Muscle of leg (tissue), 11 donors: ENCODE results near the gene SHISA6. TPM values are rescaled to one million over a fixed set of nuclear protein-coding genes. Genes with fewer than 3 reads are reported as not detected.

Experiments
- DNase-seq: peaks from one replicate; pipeline ENCODE4 v3.0.0; 2013
- H3K27ac ChIP-seq: one replicate; pipeline ENCODE4 v1.5.1; 2013; ENCODE audit warnings: mild to moderate bottlenecking, low read length, control low read depth
- H3K27me3 ChIP-seq: one replicate; pipeline ENCODE4 v1.6.1; 2013; ENCODE audit warnings: low read length; ENCODE audit not compliant: control insufficient read depth, insufficient read depth
- H3K36me3 ChIP-seq: one replicate; pipeline ENCODE4 v1.6.1; 2013; ENCODE audit warnings: low read length; ENCODE audit not compliant: control insufficient read depth, insufficient read depth
- H3K4me1 ChIP-seq: one replicate; pipeline ENCODE4 v1.6.1; 2013; ENCODE audit warnings: low read length; ENCODE audit not compliant: control insufficient read depth, insufficient read depth
- H3K4me3 ChIP-seq: one replicate; pipeline ENCODE4 v1.5.1; 2013; ENCODE audit warnings: low read length, control low read depth
- H3K9me3 ChIP-seq: replicated peaks from 2 replicates; pipeline ENCODE4 v1.6.1; 2013; ENCODE audit warnings: low read depth, low read length; ENCODE audit not compliant: control insufficient read depth
- WGBS: methylation state at CpG from one replicate; pipeline ENCODE4 v1.1.5; 2013; ENCODE audit warnings: missing lambda C conversion rate; ENCODE audit not compliant: insufficient coverage; 5-methylcytosine and 5-hydroxymethylcytosine counted together
- polyA plus RNA-seq, 8 donors: library from polyadenylated mRNA; unstranded; fragments of 120-200 nt; gene quantifications; one replicate each; pipeline versions ENCODE4 v1.2.1 to v1.2.3, GENCODE V29; 2013; ENCODE audit warnings: inconsistent platforms in 1 of 8, low replicate concordance in 1 of 8; ENCODE audit not compliant: insufficient read length in 8 of 8, insufficient read depth in 1 of 8
- total RNA-seq: library from RNA; stranded (reverse); fragments of 120-200 nt; gene quantifications from one replicate; pipeline ENCODE4 v1.2.4, GENCODE V29; 2013

Gene SHISA6
- total and polyA plus RNA-seq, 9 donors, result 3.2 to 19.3 (median 9.9) TPM

GRCh38 chr17:11459861-11460331, 218.9 kb downstream of the SHISA6 start:
- DNase-seq, result peak; percentile 73
- H3K27ac ChIP-seq, result no peak overlapping the region
- no peaks in the 10 kb centered on the region for H3K36me3 ChIP-seq
- no peaks in the 10 kb centered on the region for H3K27me3 ChIP-seq
- WGBS, result 37% methylated on average over 8 of the region's 8 CpGs
- no peak overlapping the region for H3K4me3 ChIP-seq
- no peaks in the 10 kb centered on the region for H3K9me3 ChIP-seq
- H3K4me1 ChIP-seq, result no peaks in the 10 kb centered on the region

- Histone ChIP-seq H3K4me3 (no peak overlapping the region), H3K4me1 (no peaks in the 10 kb centered on the region), H3K27me3 (no peaks in the 10 kb centered on the region), H3K36me3 (no peaks in the 10 kb centered on the region), H3K27ac (no peak overlapping the region), H3K9me3 (no peaks in the 10 kb centered on the region)
- WGBS, result no CpG with 5 or more reads among the region's 1 CpG
- DNase-seq, result no peak
Observed at GRCh38 chr17:11461993-11462548, 221.1 kb downstream of the SHISA6 start.

GRCh38 chr17:11467639-11468038, 226.6 kb downstream of the SHISA6 start:
- no CpG with 5 or more reads among the region's 2 CpGs for WGBS

GRCh38 chr17:11485336-11486100, 244.5 kb downstream of the SHISA6 start:
- Histone ChIP-seq H3K27ac (peak overlapping the region; percentile 3), H3K4me1 (peaks cover 22% of the 10 kb centered on the region), H3K9me3 (no peaks in the 10 kb centered on the region), H3K4me3 (no peak overlapping the region), H3K27me3 (no peaks in the 10 kb centered on the region), H3K36me3 (no peaks in the 10 kb centered on the region)
- peak; percentile 76 for DNase-seq
- 50% methylated on average over 2 of the region's 12 CpGs for WGBS

More at GRCh38 chr17:11467639-11468038, 226.6 kb downstream of the SHISA6 start:
- no peak for DNase-seq
- no peaks in the 10 kb centered on the region for H3K27me3 ChIP-seq
- H3K9me3 ChIP-seq, result no peaks in the 10 kb centered on the region
- no peak overlapping the region for H3K4me3 ChIP-seq
- H3K27ac ChIP-seq, result no peak overlapping the region
- H3K36me3 ChIP-seq, result no peaks in the 10 kb centered on the region
- H3K4me1 ChIP-seq, result no peaks in the 10 kb centered on the region

- no peak for DNase-seq
- Histone ChIP-seq H3K9me3 (no peaks in the 10 kb centered on the region), H3K4me1 (peaks cover 22% of the 10 kb centered on the region), H3K27me3 (no peaks in the 10 kb centered on the region), H3K27ac (no peak overlapping the region), H3K4me3 (no peak overlapping the region), H3K36me3 (no peaks in the 10 kb centered on the region)
- 42% methylated on average over 4 of the region's 12 CpGs for WGBS
Observed at GRCh38 chr17:11486101-11486867, 245.3 kb downstream of the SHISA6 start.

GRCh38 chr17:11486868-11487310, 245.9 kb downstream of the SHISA6 start:
- H3K27me3 ChIP-seq, result no peaks in the 10 kb centered on the region
- 83% methylated on average over 7 of the region's 9 CpGs for WGBS
- no peak overlapping the region for H3K4me3 ChIP-seq
- H3K9me3 ChIP-seq, result no peaks in the 10 kb centered on the region
- peaks cover 22% of the 10 kb centered on the region for H3K4me1 ChIP-seq
- no peak for DNase-seq
- no peak overlapping the region for H3K27ac ChIP-seq
- H3K36me3 ChIP-seq, result no peaks in the 10 kb centered on the region

- no peak overlapping the region for H3K4me3 ChIP-seq
- no peaks in the 10 kb centered on the region for H3K36me3 ChIP-seq
- peaks cover 22% of the 10 kb centered on the region for H3K4me1 ChIP-seq
- no peak overlapping the region for H3K27ac ChIP-seq
- DNase-seq, result no peak
- H3K9me3 ChIP-seq, result no peaks in the 10 kb centered on the region
- peaks cover under 1% of the 10 kb centered on the region for H3K27me3 ChIP-seq
- WGBS, result 50% methylated on average over 1 of the region's 2 CpGs
Observed at GRCh38 chr17:11487469-11487868, 246.5 kb downstream of the SHISA6 start.

- WGBS, result 90% methylated on average over 3 of the region's 3 CpGs
- Histone ChIP-seq H3K9me3 (no peaks in the 10 kb centered on the region), H3K36me3 (no peaks in the 10 kb centered on the region), H3K27ac (no peak overlapping the region), H3K4me1 (peaks cover 22% of the 10 kb centered on the region), H3K27me3 (peaks cover 2% of the 10 kb centered on the region), H3K4me3 (no peak overlapping the region)
- DNase-seq, result no peak
Observed at GRCh38 chr17:11488407-11488806, 247.4 kb downstream of the SHISA6 start.

GRCh38 chr17:11490171-11490755, 249.2 kb downstream of the SHISA6 start:
- Histone ChIP-seq H3K27ac (no peak overlapping the region), H3K9me3 (no peaks in the 10 kb centered on the region), H3K4me1 (peaks cover 21% of the 10 kb centered on the region), H3K36me3 (no peaks in the 10 kb centered on the region), H3K27me3 (peaks cover 2% of the 10 kb centered on the region), H3K4me3 (no peak overlapping the region)
- DNase-seq, result no peak
- 81% methylated on average over 14 of the region's 14 CpGs for WGBS

GRCh38 chr17:11492511-11492910, 251.5 kb downstream of the SHISA6 start:
- H3K4me1 ChIP-seq, result peaks cover 5% of the 10 kb centered on the region
- no CpG with 5 or more reads among the region's 1 CpG for WGBS
- no peaks in the 10 kb centered on the region for H3K9me3 ChIP-seq
- no peak for DNase-seq
- H3K4me3 ChIP-seq, result no peak overlapping the region
- no peaks in the 10 kb centered on the region for H3K36me3 ChIP-seq
- H3K27ac ChIP-seq, result no peak overlapping the region
- peaks cover 2% of the 10 kb centered on the region for H3K27me3 ChIP-seq
